ENCODE results near the gene UBE2S.
A peak's percentile ranks its signal among the peaks of the same experiment; 100 is the strongest.

UBE2S gene

DNA sequence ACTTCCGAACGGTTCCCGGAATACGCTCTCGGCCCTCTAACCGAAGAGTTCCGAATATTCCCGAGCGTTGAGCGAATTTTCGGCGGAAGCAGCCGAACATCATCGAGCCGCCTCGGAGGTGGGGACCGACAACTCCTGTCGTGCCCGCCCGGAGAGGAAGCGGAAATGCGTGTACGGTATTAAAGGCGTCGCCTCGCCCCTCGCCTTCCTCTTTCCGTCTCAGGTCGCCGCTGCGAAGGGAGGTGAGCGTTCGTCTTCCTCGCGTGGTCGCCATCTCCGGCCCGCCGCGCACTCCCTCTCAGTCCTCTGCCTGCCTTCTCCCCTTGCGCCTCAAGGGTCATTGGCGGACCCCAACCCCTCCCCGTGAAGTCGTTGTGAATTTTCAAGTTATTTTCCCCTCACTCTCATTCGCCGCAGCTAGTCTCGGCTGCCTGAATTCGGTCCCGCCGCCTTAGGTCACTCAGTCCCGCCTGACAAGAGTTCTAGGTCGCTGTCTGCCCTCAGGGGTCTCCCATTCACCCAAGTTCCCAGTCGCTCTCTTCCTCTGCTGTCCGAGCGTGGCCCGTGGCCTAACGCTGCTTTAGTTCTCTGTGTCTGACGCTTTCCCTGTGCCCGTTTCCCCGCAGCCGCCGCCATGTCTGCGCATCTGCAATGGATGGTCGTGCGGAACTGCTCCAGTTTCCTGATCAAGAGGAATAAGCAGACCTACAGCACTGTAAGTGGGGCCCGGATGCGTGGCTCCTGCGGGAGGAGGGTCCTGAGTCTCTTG is 21.7 kb downstream of the UBE2S start, which contains the start of gene RPL28:
Gene RPL28, plus strand, starts transcription at position 209 of the 769 bp plus-strand sequence. Its CDS starts 426 bp downstream, at position 635.
- H3K36me3 ChIP-seq = peaks cover 4 to 40% (median 32%) of the 10 kb centered on the region in 3 donors

DNA sequence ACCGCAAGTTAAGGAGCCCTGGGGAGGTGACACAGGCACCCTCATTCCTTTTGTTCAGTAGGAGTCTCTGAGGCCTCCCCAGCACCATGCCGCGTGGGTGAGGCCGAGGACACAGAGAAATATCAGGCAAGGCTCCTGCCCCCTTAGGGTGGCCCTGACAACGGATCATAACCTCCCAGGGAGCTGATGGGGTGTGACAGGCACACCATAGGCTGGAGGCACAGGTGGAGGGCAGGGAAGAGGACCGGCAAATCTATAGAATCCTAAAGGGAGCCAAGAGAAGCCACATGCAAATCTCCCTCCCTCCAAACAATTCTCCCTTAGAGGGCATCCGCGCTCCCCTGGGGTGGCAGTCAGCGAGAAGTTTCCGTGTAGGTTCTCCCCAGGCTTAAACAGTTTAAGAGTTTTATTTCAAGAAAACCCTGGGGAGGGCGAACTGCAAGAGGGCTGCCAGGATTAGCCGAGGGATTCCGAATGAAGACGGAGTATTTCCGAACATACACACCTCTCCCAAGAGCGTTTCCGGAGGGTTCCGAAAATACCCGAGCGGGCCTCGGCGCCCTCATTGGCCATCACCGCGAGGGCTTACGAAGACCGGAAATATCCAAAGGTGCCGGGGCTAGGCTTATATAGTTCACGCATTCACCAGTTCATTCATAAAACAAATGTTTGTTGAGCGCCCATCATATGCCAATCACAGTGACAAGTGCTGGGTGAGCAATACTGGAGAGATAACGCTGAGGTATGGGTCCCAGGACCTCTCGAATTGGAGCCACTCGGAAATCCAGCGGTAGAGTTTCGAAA is 22.5 kb downstream of the UBE2S start:
- Histone ChIP-seq H3K27ac (peak overlapping the region; percentile 85 to 94), H3K36me3 (peaks cover 4 to 32% (median 25%) of the 10 kb centered on the region in 3 donors), H3K4me1 (peaks cover 0 to 53% (median 47%) of the 10 kb centered on the region in 4 donors), H3K4me3 (peak overlapping the region; percentile 78 to 93), H3K9me3 (no peaks in the 10 kb centered on the region), H3K27me3 (no peaks in the 10 kb centered on the region)
- peak; percentile 99 for DNase-seq
- intact Hi-C loops (cut with DNase I; ENCODE audit: low total_unique reads) = loop anchor here (2.0 to 5.0 kb wide), 2 partner anchors 46 to 83 kb away; partner anchors contain the start of gene KMT5C
- TF ChIP-seq, protein P1, sequence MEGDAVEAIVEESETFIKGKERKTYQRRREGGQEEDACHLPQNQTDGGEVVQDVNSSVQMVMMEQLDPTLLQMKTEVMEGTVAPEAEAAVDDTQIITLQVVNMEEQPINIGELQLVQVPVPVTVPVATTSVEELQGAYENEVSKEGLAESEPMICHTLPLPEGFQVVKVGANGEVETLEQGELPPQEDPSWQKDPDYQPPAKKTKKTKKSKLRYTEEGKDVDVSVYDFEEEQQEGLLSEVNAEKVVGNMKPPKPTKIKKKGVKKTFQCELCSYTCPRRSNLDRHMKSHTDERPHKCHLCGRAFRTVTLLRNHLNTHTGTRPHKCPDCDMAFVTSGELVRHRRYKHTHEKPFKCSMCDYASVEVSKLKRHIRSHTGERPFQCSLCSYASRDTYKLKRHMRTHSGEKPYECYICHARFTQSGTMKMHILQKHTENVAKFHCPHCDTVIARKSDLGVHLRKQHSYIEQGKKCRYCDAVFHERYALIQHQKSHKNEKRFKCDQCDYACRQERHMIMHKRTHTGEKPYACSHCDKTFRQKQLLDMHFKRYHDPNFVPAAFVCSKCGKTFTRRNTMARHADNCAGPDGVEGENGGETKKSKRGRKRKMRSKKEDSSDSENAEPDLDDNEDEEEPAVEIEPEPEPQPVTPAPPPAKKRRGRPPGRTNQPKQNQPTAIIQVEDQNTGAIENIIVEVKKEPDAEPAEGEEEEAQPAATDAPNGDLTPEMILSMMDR (IDR thresholded peaks at IDR 0.05) = no peak

More for the DNA sequence above, 21.7 kb downstream of the UBE2S start, which contains the start of gene RPL28:
- H3K27me3 ChIP-seq = no peaks in the 10 kb centered on the region
- DNase-seq = peak; percentile 96 to 99
- H3K4me1 ChIP-seq = peaks cover 0 to 59% (median 47%) of the 10 kb centered on the region in 4 donors
- intact Hi-C loops (cut with DNase I; ENCODE audit: low total_unique reads) = loop anchor here (2.0 kb wide), 1 partner anchor 47 kb away; the partner anchor contains the start of gene KMT5C
- peak within 1 kb of the TSS; percentile 85 to 94 for H3K27ac ChIP-seq
- TF ChIP-seq, protein P1 (IDR thresholded peaks at IDR 0.05) = no peak
- peak within 1 kb of the TSS; percentile 78 to 93 for H3K4me3 ChIP-seq
- H3K9me3 ChIP-seq = no peaks in the 10 kb centered on the region

DNA sequence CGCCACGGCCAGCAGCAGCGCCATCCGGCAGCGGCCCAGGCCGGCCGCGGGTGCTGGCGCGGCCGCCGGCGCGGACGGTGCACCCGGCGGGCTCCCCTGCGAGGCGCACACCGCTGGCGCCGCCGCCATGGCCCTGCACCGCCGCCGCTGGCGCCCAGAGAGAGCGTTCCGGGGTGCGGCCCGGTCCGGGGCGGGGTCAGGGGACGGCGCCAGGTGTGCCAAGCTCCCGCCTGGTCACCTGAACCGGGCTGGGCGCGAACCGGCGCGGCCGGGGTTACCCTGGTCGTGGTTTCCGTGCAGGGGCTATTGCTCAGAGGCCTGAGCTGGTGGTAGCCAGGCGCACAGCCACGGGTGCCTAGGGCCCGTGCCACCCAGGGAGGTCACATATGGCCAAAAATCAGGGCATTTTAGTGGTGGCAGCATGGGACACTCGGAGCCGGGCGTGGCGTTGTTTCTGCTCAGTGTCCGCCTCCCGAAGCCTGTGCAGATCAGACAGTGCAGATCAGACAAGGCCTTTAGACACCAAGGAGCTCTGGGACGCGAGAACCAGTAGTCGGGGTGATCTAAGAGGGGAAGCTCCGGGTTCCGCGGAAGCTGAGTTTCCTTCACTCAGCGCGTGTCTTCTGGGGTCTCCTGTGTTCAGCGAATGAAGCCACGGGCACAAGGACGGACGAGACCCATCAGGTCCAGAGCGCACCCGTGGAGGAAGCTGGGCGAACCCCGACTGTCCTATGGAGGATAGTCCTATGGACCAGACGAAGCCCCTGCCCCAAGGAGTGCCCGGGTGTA is 23.3 kb downstream of the UBE2S start, which contains the start of gene TMEM238:
Gene TMEM238, minus strand, starts transcription at position 162 of the 789 bp plus-strand sequence. Its CDS starts 33 bp downstream, at position 129.
- no peak for DNase-seq
- H3K36me3 ChIP-seq = peaks cover 4 to 24% (median 24%) of the 10 kb centered on the region in 3 donors
- H3K27ac ChIP-seq = peak within 1 kb of the TSS; percentile 85 to 94
- H3K4me1 ChIP-seq = peaks cover 0 to 47% (median 45%) of the 10 kb centered on the region in 4 donors
- H3K27me3 ChIP-seq = no peaks in the 10 kb centered on the region
- peak within 1 kb of the TSS; percentile 78 to 93 for H3K4me3 ChIP-seq
- TF ChIP-seq, protein P1 (IDR thresholded peaks at IDR 0.05) = no peak
- no peaks in the 10 kb centered on the region for H3K9me3 ChIP-seq
- intact Hi-C loops (cut with DNase I; ENCODE audit: low total_unique reads) = loop anchor here (2.0 to 5.0 kb wide), 2 partner anchors 46 to 82 kb away; partner anchors contain the start of gene KMT5C

DNA sequence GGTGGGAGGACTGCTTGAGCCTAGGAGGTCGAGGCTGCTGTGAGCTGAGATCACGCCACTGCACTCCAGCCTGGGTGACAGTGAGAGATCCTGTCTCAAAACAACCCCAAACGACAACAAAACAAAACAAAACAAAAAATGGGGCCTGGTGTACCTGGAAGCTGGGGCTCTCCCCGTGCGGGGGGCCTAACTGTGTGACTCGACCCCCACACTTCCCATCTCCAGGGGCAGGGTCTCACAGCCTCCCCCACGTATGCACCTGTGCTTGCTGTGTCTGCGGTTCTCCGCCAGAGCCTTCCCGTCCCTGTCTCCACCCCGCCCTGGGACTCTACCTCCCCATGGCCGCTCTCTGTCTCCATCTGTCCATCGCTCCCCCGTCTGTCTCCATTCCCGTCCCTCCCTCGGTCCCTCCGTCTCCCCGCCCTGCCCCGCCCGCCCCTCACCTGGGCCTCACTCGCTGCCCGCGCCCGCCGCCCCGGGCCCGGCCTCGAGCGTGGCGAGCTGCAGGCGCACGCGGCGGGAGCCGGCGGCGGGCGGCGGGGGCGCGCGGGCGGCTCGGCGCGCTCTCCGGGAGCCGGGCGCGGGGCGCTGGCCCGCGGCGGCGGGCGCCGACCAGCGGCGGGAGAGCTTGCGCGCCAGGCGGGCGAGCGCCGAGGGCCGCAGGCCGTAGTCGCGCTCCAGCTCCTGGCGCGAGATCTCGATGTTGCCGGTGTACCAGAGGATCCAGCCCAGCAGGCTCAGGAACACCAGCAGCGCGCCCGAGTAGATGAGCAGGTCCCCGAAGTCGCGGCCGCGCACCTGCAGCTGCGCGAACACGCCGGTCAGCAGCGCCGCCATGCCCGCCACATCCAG is 24.1 kb downstream of the UBE2S start:
- Histone ChIP-seq H3K27ac (peak overlapping the region; percentile 85 to 94), H3K4me1 (peaks cover 0 to 39% (median 38%) of the 10 kb centered on the region in 4 donors), H3K36me3 (peaks cover 2 to 16% (median 16%) of the 10 kb centered on the region in 3 donors), H3K4me3 (peak overlapping the region; percentile 78 to 93), H3K9me3 (no peaks in the 10 kb centered on the region), H3K27me3 (no peaks in the 10 kb centered on the region)
- intact Hi-C loops (cut with DNase I; ENCODE audit: low total_unique reads) = loop anchor here (2.0 to 5.0 kb wide), 2 partner anchors 45 to 81 kb away; partner anchors contain the start of gene KMT5C
- TF ChIP-seq, protein P1 (IDR thresholded peaks at IDR 0.05) = peak in 1 of 2 experiments; percentile 17
- no peak for DNase-seq

Data from tibial artery (tissue), 4 donors.